Heart left ventricle (tissue), 16 donors: ENCODE data around the gene DMBT1. TPM values are rescaled to one million over a fixed set of nuclear protein-coding genes. Genes with fewer than 3 reads are reported as not detected.
A peak's percentile ranks its signal among the peaks of the same experiment; 100 is the strongest.

Experiments used
- ATAC-seq, 4 donors: fragments of 200-7000 bp; cut with Tn5 transposase; one replicate each; pipeline ENCODE4 v1.9.1; 2020 to 2022; ENCODE audit warnings: moderate library complexity in 4 of 4, mild to moderate bottlenecking in 3 of 4, moderate number of reproducible peaks in 1 of 4
- DNase-seq, 5 donors: peaks; one replicate each; pipeline ENCODE4 v3.0.0-alpha.2; 2020
- H3K27ac ChIP-seq, 12 donors: fragments of 200-600 bp; sonication (generic) in 4 of 12; one replicate each; pipeline versions ENCODE4 v1.5.0 to v1.8.0; 2016 to 2022; ENCODE audit warnings: mild to moderate bottlenecking in 2 of 12
- H3K27me3 ChIP-seq, 9 donors: fragments of 200-600 bp; sonication (generic) in 2 of 9; one replicate each; pipeline versions ENCODE4 v1.5.1 to v1.8.0; 2016 to 2022; ENCODE audit warnings: mild to moderate bottlenecking in 3 of 9
- H3K36me3 ChIP-seq, 9 donors: fragments of 200-600 bp; sonication (generic) in 2 of 9; one replicate each; pipeline versions ENCODE4 v1.5.0 to v1.8.0; 2018 to 2022; ENCODE audit warnings: mild to moderate bottlenecking in 2 of 9
- H3K4me1 ChIP-seq, 12 donors: fragments of 200-600 bp; sonication (generic) in 4 of 12; one replicate each; pipeline versions ENCODE4 v1.5.0 to v1.8.0; 2016 to 2022; ENCODE audit warnings: mild to moderate bottlenecking in 3 of 12
- H3K4me3 ChIP-seq, 12 donors: fragments of 200-600 bp; sonication (generic) in 4 of 12; one replicate each; pipeline versions ENCODE4 v1.5.0 to v1.8.0; 2017 to 2022; ENCODE audit warnings: mild to moderate bottlenecking in 9 of 12, moderate library complexity in 4 of 12
- H3K9me3 ChIP-seq, 12 donors: fragments of 200-600 bp; sonication (generic) in 4 of 12; one replicate each; pipeline versions ENCODE4 v1.5.0 to v1.8.0; 2016 to 2022; ENCODE audit warnings: mild to moderate bottlenecking in 1 of 12
- POLR2A ChIP-seq, 2 donors: fragments of 450-650 bp; IDR thresholded peaks; one replicate each; pipeline ENCODE4 v1.6.1; 2017; ENCODE audit warnings: antibody characterized with exemption in 2 of 2, mild to moderate bottlenecking in 2 of 2, moderate library complexity in 2 of 2
- WGBS, 4 donors: extraction: QIAGEN DNeasy Blood & Tissue Kit in 2 of 4; methylation state at CpG; one replicate each; pipeline versions ENCODE4 v1.1.5 to v1.1.7; 2013 to 2018; 5-methylcytosine and 5-hydroxymethylcytosine counted together
- intact Hi-C, 10 donors: fragments of 100-400 bp; cut with DNase I; formaldehyde crosslinking; loops; one replicate each; pipeline versions ENCODE4 v1.11.1 to v1.14.2; 2022
- polyA plus RNA-seq, 2 donors: library from polyadenylated mRNA; stranded (reverse); fragments of 200-250 nt; gene quantifications; one replicate each; pipeline ENCODE4 v1.2.3, GENCODE V29; 2013
- total RNA-seq, 9 donors: library from RNA; depleted of rRNA in 2 of 9; stranded (reverse); fragments of >200 nt in 2 of 9; fragmentation: NEBNext Ultra II Directional in 3 of 9; extraction: Animal tissue kit (Norgen Biotek cat#: 25700) in 3 of 9; gene quantifications; one replicate each; pipeline versions ENCODE4 v1.1.0 to v1.2.4, GENCODE V29; 2016 to 2023
- TF ChIP-seq, protein P1 (sequence below), 12 donors: fragments of 200-600 bp; sonication (generic) in 4 of 12; IDR thresholded peaks; one replicate each; pipeline versions ENCODE4 v1.5.0 to v1.8.0; 2018 to 2022; ENCODE audit warnings: antibody characterized with exemption in 12 of 12, mild to moderate bottlenecking in 5 of 12
- donor health status: ischemic (EF 13 %, LVEDD 7.1; RV severe dilation, severe dysfunction).
- donor health status: healthy with polysubstance abuse.
- donor health status: DM: no; HTN: yes; CAD: no.
- donor health status: DM: no; HTN: no; CAD: no.
- donor health status: ischemic (EF 25% LVEDD 6.9; RV normal size, moderate dysfunction).
- donor health status: ischemic (EF 25% LVEDD 5.7; RV mildly dilated, moderate dysfunction).
- donor health status: healthy.
- donor health status: DM: yes; HTN: yes; CAD: no.
- donor health status: ischemic (EF 35%, LVEDD 5.7; RV mildly dilated, moderate dysfunction).
- donor health status: nonischemic (EF 11% LVEDD 7.7; RV severe dilation, severe dysfunction).
- donor health status: DM: yes; HTN: yes; CAD: no.
- donor health status: PGD.
- donor health status: ischemic (EF 29% LVEDD 5.4; RV normal size, mild dysfunction).
- donor health status: nonischemic (EF 23%, LVEDD 6.1; RV moderate dilation, normal function).

Gene DMBT1
- total and polyA plus RNA-seq, 11 donors, result 0.04 to 0.49 (median 0.10) TPM; not detected in 5

DNA sequence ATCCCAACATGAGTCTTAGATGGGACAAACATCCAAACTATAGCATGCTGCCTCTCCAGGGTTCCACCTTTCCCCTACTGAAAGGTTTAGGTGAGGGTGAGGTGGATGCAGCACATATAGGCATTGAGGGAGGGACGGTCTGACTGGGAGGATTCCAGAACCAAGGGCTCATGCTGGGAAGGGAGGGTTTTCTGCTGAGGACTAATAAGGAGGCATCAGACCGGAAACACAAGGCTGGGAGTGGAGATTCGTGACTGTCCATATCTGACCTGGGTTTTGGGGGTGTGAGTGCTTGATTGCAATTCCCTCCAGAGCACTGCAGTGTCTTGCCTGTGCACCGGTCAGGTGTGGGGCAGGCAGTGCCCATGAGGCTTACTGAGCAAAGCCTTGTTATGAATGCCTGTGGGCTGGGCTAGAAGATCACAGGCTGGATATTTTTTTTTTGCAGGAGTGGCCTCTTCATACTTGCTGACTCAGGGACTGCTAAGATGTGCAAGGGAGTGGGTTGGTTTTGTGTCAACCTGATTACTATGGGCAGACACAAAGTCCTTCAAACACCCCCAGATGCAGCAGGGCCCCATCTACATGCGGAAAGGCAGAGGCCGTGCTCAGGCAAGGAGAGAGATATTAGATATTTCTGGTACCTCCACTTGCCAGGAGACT lies 26.7 kb downstream of the DMBT1 start:
- H3K36me3 ChIP-seq, result no peaks in the 10 kb centered on the region
- no peak overlapping the region for H3K4me3 ChIP-seq
- no peaks in the 10 kb centered on the region for H3K4me1 ChIP-seq
- H3K27ac ChIP-seq, result no peak overlapping the region
- intact Hi-C loops, result no loop called here
- no peaks in the 10 kb centered on the region for H3K27me3 ChIP-seq
- DNase-seq (no peak), ATAC-seq (no peak)
- no peaks in the 10 kb centered on the region for H3K9me3 ChIP-seq
- WGBS, 4 donors, result 89 to 95% (median 90%) methylated on average over 6 of the region's 6 CpGs
- TF ChIP-seq POLR2A (IDR thresholded peaks at IDR 0.05), result no peak
- TF ChIP-seq, protein P1, sequence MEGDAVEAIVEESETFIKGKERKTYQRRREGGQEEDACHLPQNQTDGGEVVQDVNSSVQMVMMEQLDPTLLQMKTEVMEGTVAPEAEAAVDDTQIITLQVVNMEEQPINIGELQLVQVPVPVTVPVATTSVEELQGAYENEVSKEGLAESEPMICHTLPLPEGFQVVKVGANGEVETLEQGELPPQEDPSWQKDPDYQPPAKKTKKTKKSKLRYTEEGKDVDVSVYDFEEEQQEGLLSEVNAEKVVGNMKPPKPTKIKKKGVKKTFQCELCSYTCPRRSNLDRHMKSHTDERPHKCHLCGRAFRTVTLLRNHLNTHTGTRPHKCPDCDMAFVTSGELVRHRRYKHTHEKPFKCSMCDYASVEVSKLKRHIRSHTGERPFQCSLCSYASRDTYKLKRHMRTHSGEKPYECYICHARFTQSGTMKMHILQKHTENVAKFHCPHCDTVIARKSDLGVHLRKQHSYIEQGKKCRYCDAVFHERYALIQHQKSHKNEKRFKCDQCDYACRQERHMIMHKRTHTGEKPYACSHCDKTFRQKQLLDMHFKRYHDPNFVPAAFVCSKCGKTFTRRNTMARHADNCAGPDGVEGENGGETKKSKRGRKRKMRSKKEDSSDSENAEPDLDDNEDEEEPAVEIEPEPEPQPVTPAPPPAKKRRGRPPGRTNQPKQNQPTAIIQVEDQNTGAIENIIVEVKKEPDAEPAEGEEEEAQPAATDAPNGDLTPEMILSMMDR (IDR thresholded peaks at IDR 0.05), result no peak

DNA sequence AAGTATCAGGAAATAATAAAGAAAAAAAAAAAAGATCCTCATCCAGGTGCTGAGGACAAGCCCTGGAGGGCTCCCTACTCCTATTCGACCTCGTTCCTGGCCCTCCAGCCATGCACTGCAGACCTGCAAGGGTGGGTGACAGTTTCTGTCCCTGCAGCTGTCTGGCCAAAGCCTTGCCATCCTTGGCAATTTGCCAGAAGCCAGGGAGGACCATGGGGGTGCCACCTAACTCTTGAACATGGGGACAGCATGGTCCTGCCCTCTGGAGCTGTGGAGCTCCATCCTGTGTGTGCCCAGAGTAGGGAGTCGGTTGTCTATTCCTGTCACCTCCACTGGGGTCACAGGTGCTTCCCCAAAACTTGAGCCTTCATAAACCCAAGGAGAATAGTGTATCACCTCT lies 27.8 kb downstream of the DMBT1 start:
- H3K4me1 ChIP-seq, result no peaks in the 10 kb centered on the region
- ATAC-seq (no peak), DNase-seq (no peak)
- H3K27ac ChIP-seq, result no peak overlapping the region
- TF ChIP-seq POLR2A (IDR thresholded peaks at IDR 0.05), result no peak
- no peaks in the 10 kb centered on the region for H3K9me3 ChIP-seq
- no peak overlapping the region for H3K4me3 ChIP-seq
- WGBS, 4 donors, result 70 to 94% (median 84%) methylated on average over 3 of the region's 3 CpGs
- no peaks in the 10 kb centered on the region for H3K27me3 ChIP-seq
- H3K36me3 ChIP-seq, result no peaks in the 10 kb centered on the region
- intact Hi-C loops, result no loop called here

DNA sequence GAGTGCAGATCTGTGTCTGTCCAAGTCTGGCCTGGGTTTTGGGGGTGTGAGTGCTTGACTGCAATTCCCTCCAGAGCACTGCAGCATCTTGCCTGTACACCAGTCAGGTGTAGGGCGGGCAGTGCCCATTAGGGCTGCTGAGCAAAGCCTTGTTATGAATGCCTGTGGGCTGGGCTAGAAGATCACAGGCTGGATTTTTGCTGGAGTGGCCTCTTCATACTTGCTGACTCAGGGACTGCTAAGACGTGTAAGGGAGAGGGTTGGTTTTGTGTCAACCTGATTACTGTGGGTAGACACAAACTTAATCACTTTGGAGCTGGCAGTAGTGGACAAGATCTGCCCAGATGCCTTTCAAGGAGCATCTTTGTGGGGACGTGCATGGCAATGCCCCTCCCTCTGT lies 29.6 kb downstream of the DMBT1 start:
- no peaks in the 10 kb centered on the region for H3K9me3 ChIP-seq
- whole genome bisulfite sequencing, 4 donors, result 73 to 90% (median 86%) methylated on average over 2 to 3 of the region's 3 CpGs
- H3K4me1 ChIP-seq, result no peaks in the 10 kb centered on the region
- no peak for DNase-seq
- H3K27ac ChIP-seq, result no peak overlapping the region
- TF ChIP-seq, protein P1 (IDR thresholded peaks at IDR 0.05), result no peak
- TF ChIP-seq POLR2A (IDR thresholded peaks at IDR 0.05), result no peak
- H3K4me3 ChIP-seq, result no peak overlapping the region
- peak in 1 of 4 donors; percentile 18 for ATAC-seq
- intact Hi-C loops, result no loop called here
- no peaks in the 10 kb centered on the region for H3K27me3 ChIP-seq
- H3K36me3 ChIP-seq, result no peaks in the 10 kb centered on the region

DNA sequence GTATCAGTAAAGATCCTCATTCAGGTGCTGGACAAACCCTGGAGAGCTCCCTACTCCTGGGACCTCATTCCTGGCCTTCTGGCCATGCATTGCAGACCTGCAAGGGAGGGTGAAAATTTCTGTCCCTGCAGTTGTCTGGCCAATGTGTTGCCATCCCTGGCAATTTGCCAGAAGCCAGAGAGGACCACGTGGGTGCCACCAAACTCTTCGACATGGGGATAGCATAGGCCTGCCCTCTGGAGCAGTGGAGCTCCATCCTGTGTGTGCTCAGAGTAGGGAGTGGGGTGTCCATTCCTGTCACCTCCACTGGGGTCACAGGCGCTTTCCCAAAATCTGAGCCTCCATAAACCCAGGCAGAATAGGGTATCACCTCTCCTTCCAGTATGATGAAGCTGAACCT lies 31.2 kb downstream of the DMBT1 start:
- DNase-seq, result no peak
- TF ChIP-seq POLR2A (IDR thresholded peaks at IDR 0.05), result no peak
- 65 to 96% (median 80%) methylated on average over 3 of the region's 3 CpGs for WGBS, 4 donors
- intact Hi-C loops, result no loop called here
- Histone ChIP-seq H3K27me3 (no peaks in the 10 kb centered on the region), H3K4me1 (no peaks in the 10 kb centered on the region), H3K4me3 (no peak overlapping the region), H3K9me3 (no peaks in the 10 kb centered on the region), H3K27ac (no peak overlapping the region), H3K36me3 (no peaks in the 10 kb centered on the region)
- ATAC-seq, result no peak

DNA sequence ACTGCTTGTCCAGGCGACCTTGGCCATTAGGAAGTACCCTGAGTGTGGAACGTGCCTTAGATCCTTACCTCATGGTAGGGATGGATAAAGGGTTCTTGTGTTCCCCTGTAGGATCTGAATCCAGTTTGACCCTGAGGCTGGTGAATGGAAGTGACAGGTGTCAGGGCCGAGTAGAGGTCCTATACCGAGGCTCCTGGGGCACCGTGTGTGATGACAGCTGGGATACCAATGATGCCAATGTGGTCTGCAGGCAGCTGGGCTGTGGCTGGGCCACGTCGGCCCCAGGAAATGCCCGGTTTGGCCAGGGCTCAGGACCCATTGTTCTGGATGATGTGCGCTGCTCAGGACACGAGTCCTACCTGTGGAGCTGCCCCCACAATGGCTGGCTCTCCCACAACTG lies 31.6 kb downstream of the DMBT1 start:
- TF ChIP-seq, protein P1 (IDR thresholded peaks at IDR 0.05), result no peak
- no peak for TF ChIP-seq POLR2A (IDR thresholded peaks at IDR 0.05)
- WGBS, 4 donors, result 80 to 93% (median 82%) methylated on average over 5 to 10 of the region's 10 CpGs
- Histone ChIP-seq H3K27ac (no peak overlapping the region), H3K4me3 (no peak overlapping the region), H3K27me3 (no peaks in the 10 kb centered on the region), H3K9me3 (no peaks in the 10 kb centered on the region), H3K36me3 (no peaks in the 10 kb centered on the region), H3K4me1 (no peaks in the 10 kb centered on the region)
- intact Hi-C loops, result no loop called here
- ATAC-seq (no peak), DNase-seq (no peak)
